ENCODE results near the gene ZCCHC7. TPM values are rescaled to one million over a fixed set of nuclear protein-coding genes. Genes with fewer than 3 reads are reported as not detected.

ZCCHC7 gene
- polyA plus RNA-seq, 3 donors, result 8.7 to 12.9 (median 12.5) TPM

DNA sequence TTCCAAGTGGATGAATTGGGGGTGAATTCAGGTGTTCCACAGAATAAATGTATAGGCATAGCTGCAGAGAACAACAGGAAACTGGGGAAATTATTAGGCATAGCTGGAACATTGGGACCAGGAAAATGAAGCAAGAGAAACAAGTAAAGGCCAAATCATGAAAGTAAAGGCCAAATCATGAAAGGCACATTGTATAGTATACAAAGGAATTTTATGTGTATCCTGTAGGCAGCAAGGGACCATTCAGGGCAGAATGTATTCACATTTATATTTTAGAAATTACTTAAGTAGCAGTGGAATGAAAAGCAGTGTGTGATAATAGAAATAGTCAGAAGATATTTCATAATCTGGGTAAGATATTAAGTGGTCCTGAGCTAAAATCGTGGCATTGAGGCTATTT, 174.8 kb downstream of the ZCCHC7 start:
- DNase-seq, result no peak
- TF ChIP-seq, protein P1, sequence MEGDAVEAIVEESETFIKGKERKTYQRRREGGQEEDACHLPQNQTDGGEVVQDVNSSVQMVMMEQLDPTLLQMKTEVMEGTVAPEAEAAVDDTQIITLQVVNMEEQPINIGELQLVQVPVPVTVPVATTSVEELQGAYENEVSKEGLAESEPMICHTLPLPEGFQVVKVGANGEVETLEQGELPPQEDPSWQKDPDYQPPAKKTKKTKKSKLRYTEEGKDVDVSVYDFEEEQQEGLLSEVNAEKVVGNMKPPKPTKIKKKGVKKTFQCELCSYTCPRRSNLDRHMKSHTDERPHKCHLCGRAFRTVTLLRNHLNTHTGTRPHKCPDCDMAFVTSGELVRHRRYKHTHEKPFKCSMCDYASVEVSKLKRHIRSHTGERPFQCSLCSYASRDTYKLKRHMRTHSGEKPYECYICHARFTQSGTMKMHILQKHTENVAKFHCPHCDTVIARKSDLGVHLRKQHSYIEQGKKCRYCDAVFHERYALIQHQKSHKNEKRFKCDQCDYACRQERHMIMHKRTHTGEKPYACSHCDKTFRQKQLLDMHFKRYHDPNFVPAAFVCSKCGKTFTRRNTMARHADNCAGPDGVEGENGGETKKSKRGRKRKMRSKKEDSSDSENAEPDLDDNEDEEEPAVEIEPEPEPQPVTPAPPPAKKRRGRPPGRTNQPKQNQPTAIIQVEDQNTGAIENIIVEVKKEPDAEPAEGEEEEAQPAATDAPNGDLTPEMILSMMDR (IDR thresholded peaks at IDR 0.05), result no peak
- WGBS (ENCODE audit: insufficient coverage), result 100% methylated on average over 1 of the region's 1 CpG
- Histone ChIP-seq H3K9ac (ENCODE audit: insufficient read depth, low read length, poor library complexity, severe bottlenecking) (no peak overlapping the region), H3K36me3 (replicated peaks in 1 of 2; ENCODE audit: control insufficient read depth in 1 of 2, insufficient read depth in 2 of 2, low read length in 2 of 2) (no peaks in the 10 kb centered on the region), H3K4me2 (replicated peaks; ENCODE audit: extremely low read depth, low read length, poor library complexity, severe bottlenecking) (no peak overlapping the region), H3K27ac (ENCODE audit: low read depth in 1 of 2, low read length in 2 of 2) (no peak overlapping the region), H3K4me1 (ENCODE audit: control insufficient read depth in 1 of 2, insufficient read depth in 2 of 2, low read length in 2 of 2) (peaks cover 0 to 11% of the 10 kb centered on the region in 2 donors), H3K79me2 (ENCODE audit: insufficient read depth, low read length) (no peaks in the 10 kb centered on the region), H3K27me3 (ENCODE audit: control insufficient read depth in 2 of 2, insufficient read depth in 2 of 2, low read length in 2 of 2) (no peaks in the 10 kb centered on the region), H2AFZ (ENCODE audit: insufficient read depth, low read depth, low read length, poor library complexity, severe bottlenecking) (no peak overlapping the region), H3K4me3 (replicated peaks in 1 of 3; ENCODE audit: low read depth in 2 of 3, low read length in 3 of 3) (no peak overlapping the region), H3K9me3 (replicated peaks in 1 of 2; ENCODE audit: control insufficient read depth in 1 of 2, insufficient read depth in 1 of 2, low read length in 2 of 2) (no peaks in the 10 kb centered on the region), H4K20me1 (ENCODE audit: insufficient read depth, low read length) (peaks cover 3% of the 10 kb centered on the region)
- no peaks in the 10 kb centered on the region for H3K9me3 Mint-ChIP-seq
- peaks cover 9% of the 10 kb centered on the region for H3K4me1 Mint-ChIP-seq
- H3K36me3 Mint-ChIP-seq, result peaks cover 0 to 2% of the 10 kb centered on the region in 2 donors
- no peak overlapping the region for H3K27ac Mint-ChIP-seq
- peaks cover 0 to 2% (median 0%) of the 10 kb centered on the region in 3 donors for H3K27me3 Mint-ChIP-seq (ENCODE audit: low read depth in 3 of 3)
- intact Hi-C loops (cut with micrococcal nuclease), result no loop called here
- no peak overlapping the region for H3K4me3 Mint-ChIP-seq

DNA sequence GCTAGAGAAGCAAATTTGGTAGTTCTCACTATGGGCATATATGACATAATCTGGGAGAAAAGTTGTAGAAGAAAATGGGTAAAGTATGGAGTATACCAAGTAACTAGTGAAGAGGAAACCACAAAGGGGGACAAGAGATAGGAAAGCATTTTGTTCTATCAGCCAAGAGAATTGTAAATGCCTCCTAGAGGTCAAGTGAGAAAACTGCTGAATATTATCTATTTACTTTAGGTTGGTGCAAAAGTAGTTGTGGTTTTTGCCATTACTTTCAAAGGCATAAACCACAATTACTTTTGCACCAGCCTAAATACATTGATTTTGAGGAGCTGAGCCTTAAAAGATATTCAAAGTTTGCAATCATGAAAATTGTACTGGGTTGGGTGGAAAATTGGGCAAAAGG, 175.4 kb downstream of the ZCCHC7 start:
- no peaks in the 10 kb centered on the region for H3K9me3 ChIP-seq (replicated peaks in 1 of 2; ENCODE audit: control insufficient read depth in 1 of 2, insufficient read depth in 1 of 2, low read length in 2 of 2)
- peaks cover 0 to 6% of the 10 kb centered on the region in 2 donors for H3K4me1 ChIP-seq (ENCODE audit: control insufficient read depth in 1 of 2, insufficient read depth in 2 of 2, low read length in 2 of 2)
- no peaks in the 10 kb centered on the region for H3K27me3 ChIP-seq (ENCODE audit: control insufficient read depth in 2 of 2, insufficient read depth in 2 of 2, low read length in 2 of 2)
- Mint-ChIP-seq H3K4me3 (no peak overlapping the region), H3K4me1 (peaks cover 7% of the 10 kb centered on the region), H3K9me3 (no peaks in the 10 kb centered on the region), H3K27me3 (ENCODE audit: low read depth in 3 of 3) (peaks cover 0 to 2% (median 0%) of the 10 kb centered on the region in 3 donors), H3K27ac (no peak overlapping the region), H3K36me3 (peaks cover 0 to 2% of the 10 kb centered on the region in 2 donors)
- no peaks in the 10 kb centered on the region for H3K36me3 ChIP-seq (replicated peaks in 1 of 2; ENCODE audit: control insufficient read depth in 1 of 2, insufficient read depth in 2 of 2, low read length in 2 of 2)
- DNase-seq, result no peak
- TF ChIP-seq, protein P1 (IDR thresholded peaks at IDR 0.05), result peak; percentile 13
- H3K9ac ChIP-seq (ENCODE audit: insufficient read depth, low read length, poor library complexity, severe bottlenecking), result no peak overlapping the region
- H2AFZ ChIP-seq (ENCODE audit: insufficient read depth, low read depth, low read length, poor library complexity, severe bottlenecking), result no peak overlapping the region
- no peak overlapping the region for H3K27ac ChIP-seq (ENCODE audit: low read depth in 1 of 2, low read length in 2 of 2)
- H3K4me3 ChIP-seq (replicated peaks in 1 of 3; ENCODE audit: low read depth in 2 of 3, low read length in 3 of 3), result no peak overlapping the region
- intact Hi-C loops (cut with micrococcal nuclease), result no loop called here
- peaks cover 3% of the 10 kb centered on the region for H4K20me1 ChIP-seq (ENCODE audit: insufficient read depth, low read length)
- no peaks in the 10 kb centered on the region for H3K79me2 ChIP-seq (ENCODE audit: insufficient read depth, low read length)
- no peak overlapping the region for H3K4me2 ChIP-seq (replicated peaks; ENCODE audit: extremely low read depth, low read length, poor library complexity, severe bottlenecking)
